ENCODE data around the gene AFAP1. TPM values are rescaled to one million over a fixed set of nuclear protein-coding genes. Genes with fewer than 3 reads are reported as not detected.

Gene AFAP1
- total RNA-seq, 1 experiment from 2014 or later, result 27.6 TPM

- no peaks in the 10 kb centered on the region for H3K36me3 ChIP-seq (ENCODE audit: control insufficient read depth, insufficient read depth, low read length)
- intact Hi-C loops (cut with micrococcal nuclease; ENCODE audit: unreplicated experiment), result no loop called here
- H3K36me3 Mint-ChIP-seq (ENCODE audit: insufficient read depth, unreplicated experiment), result peaks cover 38% of the 10 kb centered on the region
- CTCF ChIA-PET, result no interaction called here
- TF ChIP-seq, protein P1, sequence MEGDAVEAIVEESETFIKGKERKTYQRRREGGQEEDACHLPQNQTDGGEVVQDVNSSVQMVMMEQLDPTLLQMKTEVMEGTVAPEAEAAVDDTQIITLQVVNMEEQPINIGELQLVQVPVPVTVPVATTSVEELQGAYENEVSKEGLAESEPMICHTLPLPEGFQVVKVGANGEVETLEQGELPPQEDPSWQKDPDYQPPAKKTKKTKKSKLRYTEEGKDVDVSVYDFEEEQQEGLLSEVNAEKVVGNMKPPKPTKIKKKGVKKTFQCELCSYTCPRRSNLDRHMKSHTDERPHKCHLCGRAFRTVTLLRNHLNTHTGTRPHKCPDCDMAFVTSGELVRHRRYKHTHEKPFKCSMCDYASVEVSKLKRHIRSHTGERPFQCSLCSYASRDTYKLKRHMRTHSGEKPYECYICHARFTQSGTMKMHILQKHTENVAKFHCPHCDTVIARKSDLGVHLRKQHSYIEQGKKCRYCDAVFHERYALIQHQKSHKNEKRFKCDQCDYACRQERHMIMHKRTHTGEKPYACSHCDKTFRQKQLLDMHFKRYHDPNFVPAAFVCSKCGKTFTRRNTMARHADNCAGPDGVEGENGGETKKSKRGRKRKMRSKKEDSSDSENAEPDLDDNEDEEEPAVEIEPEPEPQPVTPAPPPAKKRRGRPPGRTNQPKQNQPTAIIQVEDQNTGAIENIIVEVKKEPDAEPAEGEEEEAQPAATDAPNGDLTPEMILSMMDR (IDR thresholded peaks at IDR 0.05; ENCODE audit: insufficient read depth in 1 of 2, low read depth in 1 of 2, low read length in 1 of 2, severe bottlenecking in 1 of 2, unreplicated experiment in 1 of 2), result no peak
- no peak overlapping the region for H3K27ac Mint-ChIP-seq (ENCODE audit: unreplicated experiment)
- H3K4me1 Mint-ChIP-seq (ENCODE audit: low read depth, unreplicated experiment), result peaks cover 20% of the 10 kb centered on the region
- no TSS peak for BruUV-seq (replicated peaks)
- DNase-seq, result no peak
- peaks cover 24% of the 10 kb centered on the region for H3K4me1 ChIP-seq
- H3K9me3 Mint-ChIP-seq (ENCODE audit: unreplicated experiment), result no peaks in the 10 kb centered on the region
- no peak overlapping the region for H3K4me3 ChIP-seq (ENCODE audit: low read depth, low read length)
- no peaks in the 10 kb centered on the region for H3K27me3 ChIP-seq (replicated peaks; ENCODE audit: control insufficient read depth, insufficient read depth, low read length)
- H3K9me3 ChIP-seq, result no peaks in the 10 kb centered on the region
- H3K4me3 Mint-ChIP-seq (ENCODE audit: unreplicated experiment), result no peak overlapping the region
- no peaks in the 10 kb centered on the region for H3K27me3 Mint-ChIP-seq (ENCODE audit: insufficient read depth, unreplicated experiment)
- POLR2A ChIA-PET, result no interaction called here
Observed at GRCh38 chr4:7855731-7856130, 83.9 kb downstream of the AFAP1 start.

DNA sequence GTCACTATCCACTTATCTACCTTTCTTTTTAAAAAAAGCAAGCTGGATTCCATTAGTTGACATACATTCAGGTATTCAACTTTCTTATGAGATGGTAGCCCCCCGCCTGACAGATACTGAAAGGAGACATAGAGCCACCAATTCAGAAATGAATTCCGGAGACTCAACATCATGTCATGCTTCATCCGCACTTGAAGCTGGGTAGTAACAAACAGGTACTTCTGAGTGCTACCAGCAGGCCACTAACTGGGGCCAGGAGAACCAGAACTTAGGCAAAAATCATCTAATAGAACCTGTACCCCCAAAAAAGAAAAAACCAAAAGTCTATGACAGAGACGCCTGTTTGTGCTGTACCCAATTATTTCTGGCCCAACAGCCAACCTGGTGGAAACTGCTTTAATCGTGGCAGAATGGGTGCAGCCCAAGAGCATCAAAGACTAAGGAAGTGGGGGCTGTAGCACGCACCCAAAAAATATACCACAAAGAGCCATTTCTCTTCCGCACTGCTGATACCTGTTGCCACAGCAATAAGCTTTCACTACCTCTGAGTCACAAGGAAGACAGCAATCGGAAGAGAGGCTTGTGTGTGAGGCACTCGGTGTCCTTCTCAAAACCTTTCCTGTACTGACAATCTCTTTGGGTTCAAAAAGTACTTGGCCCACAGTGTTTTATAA, 84.8 kb downstream of the AFAP1 start:
- Histone ChIP-seq H3K27me3 (replicated peaks; ENCODE audit: control insufficient read depth, insufficient read depth, low read length) (no peaks in the 10 kb centered on the region), H3K4me1 (peaks cover 20% of the 10 kb centered on the region), H3K36me3 (ENCODE audit: control insufficient read depth, insufficient read depth, low read length) (no peaks in the 10 kb centered on the region), H3K9me3 (no peaks in the 10 kb centered on the region), H3K4me3 (ENCODE audit: low read depth, low read length) (no peak overlapping the region)
- ChIA-PET CTCF (no interaction called here), POLR2A (no interaction called here)
- TF ChIP-seq, protein P1 (IDR thresholded peaks at IDR 0.05; ENCODE audit: insufficient read depth in 1 of 2, low read depth in 1 of 2, low read length in 1 of 2, severe bottlenecking in 1 of 2, unreplicated experiment in 1 of 2), result no peak
- intact Hi-C loops (cut with micrococcal nuclease; ENCODE audit: unreplicated experiment), result no loop called here
- Mint-ChIP-seq H3K27ac (ENCODE audit: unreplicated experiment) (no peak overlapping the region), H3K36me3 (ENCODE audit: insufficient read depth, unreplicated experiment) (peaks cover 39% of the 10 kb centered on the region), H3K27me3 (ENCODE audit: insufficient read depth, unreplicated experiment) (no peaks in the 10 kb centered on the region), H3K9me3 (ENCODE audit: unreplicated experiment) (no peaks in the 10 kb centered on the region), H3K4me1 (ENCODE audit: low read depth, unreplicated experiment) (peaks cover 15% of the 10 kb centered on the region), H3K4me3 (ENCODE audit: unreplicated experiment) (no peak overlapping the region)
- no peak for DNase-seq
- no TSS peak for BruUV-seq (replicated peaks)

- Mint-ChIP-seq H3K9me3 (ENCODE audit: unreplicated experiment) (no peaks in the 10 kb centered on the region), H3K36me3 (ENCODE audit: insufficient read depth, unreplicated experiment) (peaks cover 43% of the 10 kb centered on the region), H3K27ac (ENCODE audit: unreplicated experiment) (no peak overlapping the region), H3K4me3 (ENCODE audit: unreplicated experiment) (no peak overlapping the region), H3K4me1 (ENCODE audit: low read depth, unreplicated experiment) (peaks cover 15% of the 10 kb centered on the region), H3K27me3 (ENCODE audit: insufficient read depth, unreplicated experiment) (no peaks in the 10 kb centered on the region)
- TF ChIP-seq, protein P1 (IDR thresholded peaks at IDR 0.05; ENCODE audit: insufficient read depth in 1 of 2, low read depth in 1 of 2, low read length in 1 of 2, severe bottlenecking in 1 of 2, unreplicated experiment in 1 of 2), result no peak
- Histone ChIP-seq H3K4me3 (ENCODE audit: low read depth, low read length) (no peak overlapping the region), H3K9me3 (no peaks in the 10 kb centered on the region), H3K36me3 (ENCODE audit: control insufficient read depth, insufficient read depth, low read length) (no peaks in the 10 kb centered on the region), H3K27me3 (replicated peaks; ENCODE audit: control insufficient read depth, insufficient read depth, low read length) (no peaks in the 10 kb centered on the region), H3K4me1 (peaks cover 16% of the 10 kb centered on the region)
- CTCF ChIA-PET, result no interaction called here
- POLR2A ChIA-PET, result no interaction called here
- no TSS peak for BruUV-seq (replicated peaks)
- no peak for DNase-seq
- intact Hi-C loops (cut with micrococcal nuclease; ENCODE audit: unreplicated experiment), result no loop called here
Observed at GRCh38 chr4:7854216-7854615, 85.4 kb downstream of the AFAP1 start.

Measured in Caco-2 (cell line).